HEK293 (cell line): ENCODE measurements around the gene CFAP90.

Source experiments
- BCL11A ChIP-seq: fragments of 450-650 bp; formaldehyde crosslinking; IDR thresholded peaks from 2 replicates; pipeline ENCODE4 v1.5.1; 2016; ENCODE audit warnings: low read depth, missing biosample characterization, missing genetic modification characterization
- CTCF ChIP-seq: fragments of 450-650 bp; formaldehyde crosslinking; IDR thresholded peaks from 2 replicates; pipeline ENCODE4 v1.5.1; 2016; ENCODE audit warnings: missing biosample characterization, missing genetic modification characterization
- GLI4 ChIP-seq: fragments of 450-650 bp; formaldehyde crosslinking; IDR thresholded peaks from 2 replicates; pipeline ENCODE4 v1.5.1; 2016; ENCODE audit warnings: missing biosample characterization, missing genetic modification characterization
- RBAK ChIP-seq: fragments of 450-650 bp; formaldehyde crosslinking; IDR thresholded peaks from 2 replicates; pipeline ENCODE4 v1.5.1; 2016; ENCODE audit warnings: missing biosample characterization, missing genetic modification characterization
- ZNF169 ChIP-seq: fragments of 450-650 bp; formaldehyde crosslinking; IDR thresholded peaks from 2 replicates; pipeline ENCODE4 v1.5.1; 2016; ENCODE audit warnings: missing biosample characterization, missing genetic modification characterization
- ZNF248 ChIP-seq: fragments of 450-650 bp; formaldehyde crosslinking; IDR thresholded peaks from 2 replicates; pipeline ENCODE4 v1.5.1; 2017; ENCODE audit warnings: missing biosample characterization, missing genetic modification characterization
- ZNF274 ChIP-seq, 2 experiments: fragments of 200-500 bp in 1 of 2; fragments of 450-650 bp in 1 of 2; sonication (Bioruptor generic) in 1 of 2; formaldehyde crosslinking in 1 of 2; IDR thresholded peaks; 2 replicates each; pipeline versions ENCODE4 v1.5.1 to v1.6.1; 2014 to 2016; ENCODE audit warnings: borderline replicate concordance in 1 of 2, inconsistent platforms in 1 of 2, low read length in 1 of 2, missing biosample characterization in 1 of 2, missing genetic modification characterization in 1 of 2
- TF ChIP-seq, protein P1 (sequence below): fragments of 450-650 bp; formaldehyde crosslinking; IDR thresholded peaks from 2 replicates; pipeline ENCODE4 v1.5.1; 2017; ENCODE audit warnings: missing biosample characterization, missing genetic modification characterization
- TF ChIP-seq, protein P2 (sequence below): fragments of 450-650 bp; formaldehyde crosslinking; IDR thresholded peaks from 2 replicates; pipeline ENCODE4 v1.5.1; 2016; ENCODE audit warnings: missing biosample characterization, missing genetic modification characterization

DNA sequence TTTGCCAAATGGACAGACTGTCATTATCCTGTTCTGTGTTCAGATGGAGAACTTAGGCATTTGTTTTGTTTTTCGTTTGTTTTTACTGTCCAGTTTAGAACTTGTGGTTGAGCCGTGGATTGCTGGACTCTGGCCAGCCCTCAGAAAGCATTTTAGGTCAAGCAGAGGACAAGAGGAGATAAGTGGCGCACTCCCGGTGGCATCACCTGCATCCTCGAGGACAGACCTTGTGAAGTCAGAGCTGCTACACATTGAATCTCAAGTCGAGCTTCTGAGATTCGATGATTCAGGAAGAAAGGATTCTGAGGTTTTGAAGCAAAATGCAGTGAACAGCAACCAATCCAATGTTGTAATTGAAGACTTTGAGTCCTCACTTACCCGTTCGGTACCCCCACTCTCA lies 26.9 kb upstream of the CFAP90 start:
- TF ChIP-seq ZNF248 (tag by site-specific recombination) = no peak
- no peak for TF ChIP-seq GLI4
- no peak for TF ChIP-seq ZNF169
- TF ChIP-seq, protein P1, sequence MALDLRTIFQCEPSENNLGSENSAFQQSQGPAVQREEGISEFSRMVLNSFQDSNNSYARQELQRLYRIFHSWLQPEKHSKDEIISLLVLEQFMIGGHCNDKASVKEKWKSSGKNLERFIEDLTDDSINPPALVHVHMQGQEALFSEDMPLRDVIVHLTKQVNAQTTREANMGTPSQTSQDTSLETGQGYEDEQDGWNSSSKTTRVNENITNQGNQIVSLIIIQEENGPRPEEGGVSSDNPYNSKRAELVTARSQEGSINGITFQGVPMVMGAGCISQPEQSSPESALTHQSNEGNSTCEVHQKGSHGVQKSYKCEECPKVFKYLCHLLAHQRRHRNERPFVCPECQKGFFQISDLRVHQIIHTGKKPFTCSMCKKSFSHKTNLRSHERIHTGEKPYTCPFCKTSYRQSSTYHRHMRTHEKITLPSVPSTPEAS (tag by site-specific recombination) = no peak
- no peak for TF ChIP-seq ZNF274 (IDR thresholded peaks at IDR 0.05; ENCODE audit: low read length)
- no peak for TF ChIP-seq ZNF274 (tag by site-specific recombination; IDR thresholded peaks at IDR 0.05; ENCODE audit: borderline replicate concordance)
- no peak for TF ChIP-seq CTCF (tag by site-specific recombination)
- no peak for TF ChIP-seq BCL11A (tag by site-specific recombination)
- no peak for TF ChIP-seq RBAK (tag by site-specific recombination)
- TF ChIP-seq, protein P2, sequence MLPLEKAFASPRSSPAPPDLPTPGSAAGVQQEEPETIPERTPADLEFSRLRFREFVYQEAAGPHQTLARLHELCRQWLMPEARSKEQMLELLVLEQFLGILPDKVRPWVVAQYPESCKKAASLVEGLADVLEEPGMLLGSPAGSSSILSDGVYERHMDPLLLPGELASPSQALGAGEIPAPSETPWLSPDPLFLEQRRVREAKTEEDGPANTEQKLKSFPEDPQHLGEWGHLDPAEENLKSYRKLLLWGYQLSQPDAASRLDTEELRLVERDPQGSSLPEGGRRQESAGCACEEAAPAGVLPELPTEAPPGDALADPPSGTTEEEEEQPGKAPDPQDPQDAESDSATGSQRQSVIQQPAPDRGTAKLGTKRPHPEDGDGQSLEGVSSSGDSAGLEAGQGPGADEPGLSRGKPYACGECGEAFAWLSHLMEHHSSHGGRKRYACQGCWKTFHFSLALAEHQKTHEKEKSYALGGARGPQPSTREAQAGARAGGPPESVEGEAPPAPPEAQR = no peak
